Hematopoietic multipotent progenitor cell (in vitro differentiated cells): Measurements from ENCODE around the gene ALPG. TPM values are rescaled to one million over a fixed set of nuclear protein-coding genes. Genes with fewer than 3 reads are reported as not detected.
"Not testable (repeated sequence)": the region's sequence is repeated elsewhere in the genome, so short reads cannot be mapped to it uniquely, and the experiment has no call there.

Source experiments
- DNase-seq, 3 donors: peaks; one replicate each; pipeline ENCODE4 v3.0.0-alpha.2; 2011 to 2015; ENCODE audit warnings: low read depth in 2 of 3, low spot score in 2 of 3
- total RNA-seq: library from RNA; depleted of rRNA; stranded (reverse); fragments of >200 nt; gene quantifications from one replicate; pipeline ENCODE4 v1.2.3, GENCODE V29; 2012

ALPG gene
- under 0.01 TPM for total RNA-seq

DNA sequence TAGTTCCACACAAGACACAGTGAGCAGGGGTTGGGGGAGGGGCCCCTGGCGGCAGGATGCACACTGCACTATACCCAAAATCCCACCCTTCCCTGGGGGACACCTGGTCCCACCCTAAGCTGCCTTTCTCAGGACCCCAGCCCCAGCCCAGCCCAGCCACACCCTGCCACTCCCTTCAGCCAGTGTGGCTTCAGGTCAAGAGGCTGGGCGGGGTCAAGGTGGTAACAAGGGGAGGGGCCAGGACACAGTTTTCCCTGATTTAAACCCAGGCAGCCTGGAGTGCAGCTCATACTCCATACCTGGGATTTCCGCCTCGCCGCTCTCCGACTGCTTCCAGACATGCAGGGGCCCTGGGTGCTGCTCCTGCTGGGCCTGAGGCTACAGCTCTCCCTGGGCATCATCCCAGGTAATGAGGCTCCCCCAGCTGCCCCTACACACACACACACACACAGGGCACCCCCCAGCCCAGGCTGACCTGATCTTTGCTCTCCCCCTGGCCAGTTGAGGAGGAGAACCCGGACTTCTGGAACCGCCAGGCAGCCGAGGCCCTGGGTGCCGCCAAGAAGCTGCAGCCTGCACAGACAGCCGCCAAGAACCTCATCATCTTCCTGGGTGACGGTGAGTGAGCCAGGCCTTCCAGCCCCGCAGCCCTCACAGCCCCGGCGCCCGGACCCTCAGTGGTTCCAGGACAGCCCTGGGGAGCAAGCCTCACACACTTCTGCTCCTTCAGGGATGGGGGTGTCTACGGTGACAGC is at the start of gene ALPG:
Gene ALPG (plus strand): TSS at position 289 of the 755 bp plus-strand sequence. CDS start 51 bp downstream, at position 340.
- DNase-seq, result no peak

DNA sequence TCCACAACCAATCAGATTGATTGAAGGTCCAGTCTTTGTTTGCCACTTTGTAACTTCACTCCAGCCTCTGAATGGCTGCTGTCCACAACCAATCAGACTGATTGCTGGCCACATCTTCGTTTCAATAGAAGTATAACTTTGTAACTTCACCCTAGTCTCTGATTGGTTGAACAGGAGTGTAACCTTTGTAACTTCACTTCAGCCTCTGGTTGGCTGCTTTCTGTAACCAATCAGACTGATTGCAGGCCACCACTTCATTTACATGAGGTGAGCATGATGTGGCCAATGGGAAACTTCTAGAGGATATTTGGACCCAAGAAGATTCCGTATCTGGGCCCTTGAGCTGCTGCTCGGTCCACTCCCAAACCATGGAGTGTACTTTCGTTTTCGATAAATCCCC is 45.0 kb upstream of the ALPG start:
- no peak for DNase-seq

DNA sequence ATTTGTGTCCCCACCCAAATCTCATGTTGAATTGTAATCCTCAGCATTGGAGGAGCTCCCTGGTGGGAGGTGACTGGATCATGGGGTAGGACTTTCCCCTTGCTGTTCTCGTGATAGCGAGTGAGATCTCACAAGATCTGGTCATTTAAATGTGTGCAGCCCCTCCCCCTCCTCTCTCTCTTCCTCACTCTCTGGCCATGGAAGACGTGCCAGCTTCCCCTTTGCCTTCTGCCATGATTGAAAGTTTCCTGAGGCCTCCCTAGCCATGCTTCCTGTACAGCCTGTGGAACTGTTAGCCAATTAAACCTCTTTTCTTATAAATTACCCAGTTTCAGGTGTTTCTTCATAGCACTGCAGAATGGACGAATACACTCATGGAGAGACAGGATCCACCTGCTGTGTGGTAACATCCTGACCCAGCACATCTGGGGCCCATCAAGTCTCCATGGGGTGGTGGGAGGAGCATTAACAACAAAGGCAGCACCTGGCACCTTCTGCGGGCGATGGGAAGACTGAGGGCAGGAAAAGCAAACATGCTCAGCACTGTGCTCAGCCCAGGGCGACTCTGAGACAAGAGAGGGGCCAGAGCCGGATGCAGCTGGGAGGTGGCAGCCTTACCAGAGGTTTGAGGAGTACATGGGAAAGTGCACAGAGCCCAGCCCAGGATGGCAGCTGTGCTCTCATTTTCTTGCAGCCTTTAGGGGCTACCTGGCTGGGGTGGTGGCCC is 44.3 kb upstream of the ALPG start:
- peak in 1 of 3 donors; percentile 28 for DNase-seq

DNA sequence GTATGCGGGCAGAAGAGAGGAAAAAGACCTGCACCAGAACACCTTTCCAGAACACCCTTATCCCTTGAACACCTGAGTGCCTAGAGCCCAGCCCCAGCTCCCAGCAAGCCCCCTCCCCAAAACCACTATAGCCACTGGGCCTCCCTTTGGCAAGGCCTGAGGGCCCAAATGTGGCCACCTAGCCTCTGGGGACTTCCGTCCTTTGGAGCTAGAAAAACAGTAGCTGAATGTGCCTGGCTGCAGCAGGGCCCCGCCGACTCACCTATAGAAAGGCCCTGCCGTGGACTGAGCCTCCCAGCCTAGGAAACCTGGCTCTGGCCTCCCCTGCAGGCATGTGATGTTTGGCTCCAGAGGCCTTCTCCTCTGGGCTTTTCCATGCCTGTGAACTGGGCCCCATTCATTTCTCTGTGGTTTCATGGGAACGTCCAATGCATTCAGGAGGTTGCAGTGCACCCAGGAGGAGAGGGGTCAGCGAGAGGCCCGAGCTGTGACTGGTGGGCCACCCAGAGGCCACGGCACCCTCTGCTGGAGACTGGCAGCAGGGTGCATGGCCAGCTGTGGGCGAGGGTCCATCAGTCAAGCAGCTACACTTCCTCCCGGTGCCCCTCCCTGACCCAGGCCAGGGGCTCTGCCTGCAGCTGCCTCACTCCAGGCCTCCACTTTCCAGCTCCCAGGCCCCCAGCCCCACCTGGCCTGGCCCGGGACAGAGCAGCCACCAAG is 43.4 kb upstream of the ALPG start:
- not testable (repeated sequence) for DNase-seq

DNA sequence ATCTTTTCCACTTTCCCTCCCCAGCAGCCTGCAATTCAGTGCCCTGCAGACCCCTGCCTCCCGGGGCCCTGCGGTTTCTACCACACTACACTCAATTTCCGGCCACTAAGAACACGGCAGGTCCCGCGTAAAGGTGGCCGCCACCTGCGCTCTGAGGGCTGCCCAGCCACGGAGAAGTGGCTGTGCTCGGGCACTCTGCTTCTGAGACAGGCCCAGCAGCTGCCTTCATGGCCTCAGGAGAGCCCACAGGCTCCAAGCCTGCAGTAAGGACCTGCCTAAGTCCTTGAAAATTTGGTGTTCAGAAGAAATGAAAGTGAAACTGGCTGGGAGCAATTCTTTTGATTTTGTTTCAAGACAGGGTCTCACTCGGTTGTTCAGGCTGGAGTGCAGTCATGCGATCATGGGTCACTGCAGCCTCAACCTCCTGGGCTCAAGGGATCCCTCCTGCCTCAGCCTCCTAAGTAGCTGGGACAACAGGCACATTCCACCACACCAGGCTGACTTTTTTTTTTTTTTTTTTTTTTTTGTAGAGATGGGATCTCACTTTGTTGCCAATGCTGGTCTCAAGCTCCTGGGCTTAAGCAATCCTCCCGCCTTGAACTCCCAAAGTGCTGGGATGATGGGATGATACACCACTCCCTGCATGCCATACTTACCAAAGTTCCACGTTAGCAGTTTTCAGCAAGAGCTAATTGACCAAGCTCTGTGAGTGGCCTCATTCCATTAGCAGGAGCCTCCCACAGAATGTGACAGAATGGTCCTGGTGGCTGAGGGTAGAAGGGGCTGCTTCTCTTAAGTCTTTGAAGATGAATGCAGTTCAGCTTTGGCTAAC is 42.6 kb upstream of the ALPG start:
- DNase-seq, result peak in 2 of 3 donors; percentile 50 to 75

DNA sequence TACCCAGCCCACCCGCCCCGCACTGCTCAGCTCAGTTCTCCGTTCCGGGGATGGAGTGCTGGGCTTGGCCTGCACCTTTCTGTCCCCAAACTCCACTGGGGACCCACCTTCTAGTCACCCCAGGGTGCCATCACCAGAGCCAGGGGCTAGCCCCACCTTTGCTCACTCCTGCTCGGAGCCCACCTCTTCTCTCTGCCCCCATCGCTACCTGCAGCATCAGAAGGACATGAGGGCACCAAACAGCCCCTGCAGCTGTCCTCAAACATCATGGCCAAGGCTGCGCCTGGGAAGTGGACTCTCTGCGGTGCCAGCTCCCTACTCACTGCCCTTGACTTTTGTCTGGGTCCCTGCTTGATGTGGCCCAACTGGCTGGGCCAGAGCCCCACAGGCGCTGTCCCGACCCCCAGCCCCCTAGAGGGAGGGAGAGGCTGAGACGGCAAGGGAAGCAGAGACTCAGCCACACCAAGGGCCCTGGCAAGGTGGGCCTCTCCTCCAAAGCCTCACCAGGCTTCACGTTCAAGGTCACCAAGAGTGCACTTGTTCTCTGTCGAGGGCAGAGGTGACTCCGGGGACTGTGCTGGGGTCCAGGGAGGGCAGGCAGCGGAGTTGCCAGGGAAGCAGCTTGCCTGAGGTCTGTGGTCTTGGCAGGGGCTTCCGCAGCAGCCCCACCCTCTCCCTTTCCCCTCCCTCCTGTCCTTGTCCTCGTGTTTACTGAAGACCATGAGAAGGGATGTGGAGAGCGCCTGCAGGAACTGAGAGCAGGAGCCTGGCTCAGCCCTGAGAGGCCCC is 41.6 kb upstream of the ALPG start:
- peak in 2 of 3 donors; percentile 43 to 77 for DNase-seq

GRCh38 chr2:232365621-232366321 is 40.9 kb upstream of the ALPG start:
- peak in 2 of 3 donors; percentile 49 to 67 for DNase-seq

DNA sequence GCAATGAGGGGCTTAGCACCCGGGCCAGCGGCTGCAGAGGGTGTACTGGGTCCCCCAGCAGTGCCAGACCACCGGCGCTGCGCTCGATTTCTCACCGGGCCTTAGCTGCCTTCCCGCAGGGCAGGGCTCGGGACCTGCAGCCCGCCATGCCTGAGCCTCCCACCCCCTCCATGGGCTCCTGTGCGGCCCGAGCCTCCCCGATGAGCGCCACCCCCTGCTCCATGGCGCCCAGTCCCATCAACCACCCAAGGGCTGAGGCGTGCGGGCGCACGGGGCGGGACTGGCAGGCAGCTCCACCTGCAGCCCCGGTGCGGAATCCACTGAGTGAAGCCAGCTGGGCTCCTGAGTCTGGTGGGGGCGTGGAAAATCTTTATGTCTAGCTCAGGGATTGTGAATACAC is 40.2 kb upstream of the ALPG start:
- DNase-seq, result not testable (repeated sequence)

DNA sequence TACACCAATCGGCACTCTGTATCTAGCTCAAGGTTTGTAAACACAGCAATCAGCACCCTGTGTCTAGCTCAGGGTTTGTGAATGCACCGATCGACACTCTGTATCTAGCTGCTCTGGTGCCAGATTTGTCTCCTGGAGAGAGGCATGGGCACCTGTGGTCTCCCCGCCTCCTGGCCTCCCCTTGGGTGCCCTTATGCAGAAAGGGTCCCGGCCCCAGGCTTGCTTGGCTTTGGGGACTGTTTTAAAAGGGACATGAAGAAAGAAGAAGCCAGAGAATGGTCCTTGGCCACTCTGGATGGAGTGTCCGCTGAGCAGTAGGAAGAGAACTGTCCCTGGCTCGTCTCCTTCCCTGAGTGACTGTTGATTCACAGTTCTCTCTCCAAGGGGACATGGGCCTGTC is 39.6 kb upstream of the ALPG start:
- no peak for DNase-seq

GRCh38 chr2:232367591-232368233 is 38.9 kb upstream of the ALPG start:
- peak in 1 of 3 donors; percentile 19 for DNase-seq

DNA sequence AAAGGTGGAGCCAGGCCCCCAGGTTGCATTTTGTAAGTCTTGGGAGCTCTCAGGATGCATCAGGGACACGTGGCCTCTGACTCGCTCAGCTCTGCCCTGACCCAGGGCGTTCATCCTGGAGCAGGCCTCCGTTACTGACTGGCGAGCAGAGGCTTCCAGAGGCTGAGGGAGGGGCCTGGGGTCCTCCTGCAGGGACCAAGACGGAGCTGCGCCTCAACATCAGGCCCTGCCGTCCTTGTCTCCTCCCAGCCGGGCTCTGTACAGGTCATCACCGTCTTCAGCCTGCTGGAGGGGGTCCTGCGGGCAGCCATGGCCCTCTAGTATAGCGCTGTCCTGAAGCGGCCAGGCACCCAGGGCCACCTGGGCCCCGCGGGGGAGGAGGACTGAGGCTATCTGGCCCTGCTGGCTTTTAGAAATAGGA is 38.3 kb upstream of the ALPG start:
- no peak for DNase-seq

GRCh38 chr2:232369126-232369951 is 37.3 kb upstream of the ALPG start:
- DNase-seq, result no peak

GRCh38 chr2:232370007-232370406 is 36.6 kb upstream of the ALPG start:
- DNase-seq, result not testable (repeated sequence)

DNA sequence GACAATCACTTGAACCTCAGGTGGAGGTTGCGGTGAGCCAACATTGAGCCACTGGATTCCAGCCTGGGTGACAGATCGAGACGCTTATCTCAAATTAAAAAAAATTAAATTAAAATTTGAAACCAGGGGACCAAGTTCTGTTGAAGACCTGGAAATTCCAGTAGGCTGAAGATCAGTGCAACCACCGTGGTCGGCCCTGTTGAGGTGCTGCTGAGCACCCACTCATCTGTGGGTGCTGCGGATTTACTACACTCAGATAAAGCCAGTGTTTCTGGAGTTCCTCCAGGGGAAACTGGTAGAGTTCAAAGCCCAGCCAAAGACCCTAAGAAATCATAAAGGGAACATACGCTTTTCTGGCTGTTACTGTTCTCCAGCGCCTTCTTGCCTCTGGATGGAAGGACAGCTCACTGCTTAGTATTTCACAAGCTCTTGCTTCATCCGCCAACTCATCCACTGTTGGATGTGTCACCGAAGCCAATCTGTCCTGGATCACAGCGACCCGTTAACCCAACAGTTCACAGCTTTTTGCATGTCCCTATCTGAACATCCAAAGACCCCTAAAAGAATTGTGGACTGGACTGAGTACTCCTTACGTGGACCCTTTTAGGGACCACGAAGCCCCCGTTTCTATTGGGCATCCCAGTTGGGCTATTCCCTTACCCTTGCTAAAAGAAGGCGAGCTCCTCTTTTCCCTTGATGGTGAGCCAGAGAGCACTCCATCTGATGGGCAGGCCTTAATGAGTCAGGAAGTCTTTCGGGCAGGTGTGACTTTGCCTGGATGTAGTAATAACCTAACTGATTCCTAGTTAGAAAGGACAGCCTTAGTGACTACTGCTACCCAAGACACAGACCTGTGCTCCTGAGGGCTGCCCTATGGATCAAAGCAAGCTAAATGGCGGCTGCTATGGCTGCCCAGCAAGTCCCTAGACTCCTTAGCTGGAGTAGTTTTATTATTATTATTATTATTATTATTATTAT is 34.1 kb upstream of the ALPG start:
- no peak for DNase-seq

DNA sequence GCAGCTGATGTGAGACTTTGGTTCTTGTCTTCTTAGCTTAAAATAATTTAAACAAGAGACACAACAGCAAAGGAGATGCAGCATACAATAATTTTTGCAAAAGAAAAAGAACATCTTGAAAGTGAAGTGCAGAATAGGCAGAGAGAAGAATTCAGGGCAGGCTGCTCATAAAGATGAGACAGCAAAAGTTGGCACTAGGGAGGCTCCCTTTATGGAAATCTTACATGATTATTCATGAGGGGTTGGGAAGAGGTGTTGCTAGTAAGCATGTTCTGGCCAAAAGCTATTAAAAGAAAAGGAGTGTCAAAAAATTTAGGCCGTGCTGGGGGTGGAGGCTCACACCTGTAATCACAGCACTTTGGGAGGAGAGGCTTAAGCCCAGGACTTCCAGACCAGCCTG is 32.3 kb upstream of the ALPG start:
- no peak for DNase-seq

- DNase-seq, result no peak
Observed at GRCh38 chr2:232375164-232375563, 31.5 kb upstream of the ALPG start.

- DNase-seq, result no peak
Observed at GRCh38 chr2:232376260-232376659, 30.4 kb upstream of the ALPG start.
